Stimulated activated CD8-positive, alpha-beta memory T cell treated with anti-CD3 and anti-CD28 coated beads, Interleukin-12 subunit alpha, Interleukin-12 subunit beta, amount 100 ng/mL, for 24 hours (primary cell): ENCODE data around the gene IL12RB2.

Experiments used
- DNase-seq: peaks from one replicate; pipeline ENCODE4 v3.0.0-alpha.2; 2020; ENCODE audit errors: extremely low read depth

The IL12RB2 gene

GRCh38 chr1:67348586-67349252, 41.0 kb downstream of the IL12RB2 start:
- DNase-seq, result no peak

- DNase-seq, result no peak
Measured at GRCh38 chr1:67350783-67351182, 43.1 kb downstream of the IL12RB2 start.

DNA sequence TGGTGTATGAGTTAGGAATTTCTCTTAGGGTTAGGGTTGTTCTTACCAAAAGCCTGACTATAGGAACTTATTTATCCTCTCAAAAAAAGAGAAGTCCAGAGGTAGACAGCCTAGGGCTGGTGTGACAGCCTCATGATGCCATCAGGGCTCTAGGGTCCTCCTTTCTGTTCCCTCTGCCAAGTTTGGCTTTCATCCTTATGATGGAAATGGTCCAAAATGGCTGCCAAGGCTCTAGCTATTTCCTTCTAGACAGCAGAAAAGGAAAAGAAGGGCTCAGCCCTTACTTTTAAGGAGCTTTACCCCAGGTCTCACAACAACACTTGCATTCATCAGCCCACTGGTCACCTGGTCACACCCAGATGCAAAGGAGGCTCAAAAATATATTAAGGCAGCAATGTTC, 44.5 kb downstream of the IL12RB2 start:
- no peak for DNase-seq

GRCh38 chr1:67355745-67356424, 48.2 kb downstream of the IL12RB2 start:
- DNase-seq, result no peak

DNA sequence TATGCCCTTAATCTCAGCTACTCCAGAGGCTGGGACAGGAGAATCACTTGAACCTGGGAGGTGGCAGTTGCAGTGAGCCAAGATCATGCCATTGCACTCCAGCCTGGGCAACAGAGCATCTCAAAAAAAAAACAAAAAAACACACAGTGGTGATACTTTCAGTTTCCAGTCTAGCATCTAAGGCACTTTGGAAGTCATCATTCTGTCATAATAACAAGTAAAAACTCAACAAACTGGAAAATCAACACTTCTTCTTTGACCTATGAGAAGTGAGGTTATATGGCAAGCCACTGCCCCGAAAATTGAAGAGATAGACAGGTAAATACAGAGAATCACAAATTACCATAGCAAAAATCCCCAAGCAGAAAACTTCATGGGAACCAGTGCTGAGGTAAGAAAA, 51.9 kb downstream of the IL12RB2 start:
- no peak for DNase-seq

DNA sequence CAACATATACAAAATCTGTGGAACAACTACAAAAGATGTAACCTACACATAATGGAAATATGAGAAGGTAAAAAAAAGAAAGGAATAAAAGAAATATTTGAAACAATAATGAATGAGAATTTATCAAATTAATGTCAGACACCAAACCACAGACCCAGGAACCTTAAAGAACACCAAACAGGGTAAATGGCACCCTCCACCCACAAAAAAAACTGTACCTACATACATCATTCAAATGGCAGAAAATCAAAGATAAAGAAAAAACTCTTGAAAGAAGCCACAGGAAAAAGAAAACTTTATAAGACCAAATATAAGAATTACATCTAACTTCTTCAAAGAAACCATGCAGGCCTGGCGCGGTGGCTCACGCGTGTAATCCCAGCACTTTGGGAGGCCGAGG, 54.0 kb downstream of the IL12RB2 start:
- DNase-seq, result no peak

GRCh38 chr1:67367370-67368045, 59.8 kb downstream of the IL12RB2 start:
- DNase-seq, result no peak

- no peak for DNase-seq
Measured at GRCh38 chr1:67368046-67368514, 60.4 kb downstream of the IL12RB2 start.

GRCh38 chr1:67371043-67371442, 63.4 kb downstream of the IL12RB2 start:
- DNase-seq, result no peak

- no peak for DNase-seq
Measured at GRCh38 chr1:67371681-67372080, 64.0 kb downstream of the IL12RB2 start.

GRCh38 chr1:67372136-67372535, 64.5 kb downstream of the IL12RB2 start:
- no peak for DNase-seq

DNA sequence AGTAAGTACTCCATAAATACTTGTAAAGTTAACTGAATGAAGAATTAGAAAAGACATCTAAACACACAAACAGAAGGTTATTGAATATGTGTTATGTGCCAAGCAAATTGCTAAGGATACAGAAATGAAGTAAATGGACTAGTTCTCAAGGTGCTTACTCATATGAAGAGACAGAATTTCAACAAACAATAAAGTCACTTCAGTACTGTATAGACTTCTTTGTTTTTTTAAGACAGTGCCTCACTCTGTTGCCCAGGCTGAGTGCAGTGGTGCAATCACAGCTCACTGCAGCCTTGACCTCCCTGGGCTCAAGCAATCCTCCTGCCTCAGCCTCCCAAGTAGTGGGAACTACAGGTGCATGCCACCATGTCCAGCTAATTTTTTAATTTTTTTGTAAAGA, 65.2 kb downstream of the IL12RB2 start:
- DNase-seq, result no peak

- DNase-seq, result no peak
Measured at GRCh38 chr1:67376381-67376780, 68.7 kb downstream of the IL12RB2 start.

- DNase-seq, result no peak
Measured at GRCh38 chr1:67377253-67377652, 69.6 kb downstream of the IL12RB2 start.

DNA sequence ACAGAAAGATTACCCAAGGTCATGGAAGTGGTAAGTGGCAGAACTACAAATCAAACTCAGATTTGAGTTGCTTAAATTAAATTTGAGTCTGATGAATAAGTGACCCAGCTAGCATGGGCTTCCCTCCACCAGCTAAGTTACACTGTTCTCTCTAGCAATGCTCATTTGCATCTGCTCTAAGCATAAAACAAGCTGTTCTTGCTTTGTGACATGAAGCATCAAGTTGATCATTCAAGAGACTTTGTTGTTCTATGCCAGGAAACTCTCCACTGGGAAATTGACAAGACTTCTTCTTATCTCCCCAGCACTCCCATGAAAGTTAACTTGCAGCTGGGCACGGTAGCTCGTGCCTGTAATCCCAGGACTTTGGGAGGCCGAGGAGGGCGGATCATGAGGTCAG, 73.5 kb downstream of the IL12RB2 start:
- DNase-seq, result no peak

- DNase-seq, result no peak
Measured at GRCh38 chr1:67382292-67382691, 74.6 kb downstream of the IL12RB2 start.

- no peak for DNase-seq
Measured at GRCh38 chr1:67383999-67384638, 76.4 kb downstream of the IL12RB2 start.

DNA sequence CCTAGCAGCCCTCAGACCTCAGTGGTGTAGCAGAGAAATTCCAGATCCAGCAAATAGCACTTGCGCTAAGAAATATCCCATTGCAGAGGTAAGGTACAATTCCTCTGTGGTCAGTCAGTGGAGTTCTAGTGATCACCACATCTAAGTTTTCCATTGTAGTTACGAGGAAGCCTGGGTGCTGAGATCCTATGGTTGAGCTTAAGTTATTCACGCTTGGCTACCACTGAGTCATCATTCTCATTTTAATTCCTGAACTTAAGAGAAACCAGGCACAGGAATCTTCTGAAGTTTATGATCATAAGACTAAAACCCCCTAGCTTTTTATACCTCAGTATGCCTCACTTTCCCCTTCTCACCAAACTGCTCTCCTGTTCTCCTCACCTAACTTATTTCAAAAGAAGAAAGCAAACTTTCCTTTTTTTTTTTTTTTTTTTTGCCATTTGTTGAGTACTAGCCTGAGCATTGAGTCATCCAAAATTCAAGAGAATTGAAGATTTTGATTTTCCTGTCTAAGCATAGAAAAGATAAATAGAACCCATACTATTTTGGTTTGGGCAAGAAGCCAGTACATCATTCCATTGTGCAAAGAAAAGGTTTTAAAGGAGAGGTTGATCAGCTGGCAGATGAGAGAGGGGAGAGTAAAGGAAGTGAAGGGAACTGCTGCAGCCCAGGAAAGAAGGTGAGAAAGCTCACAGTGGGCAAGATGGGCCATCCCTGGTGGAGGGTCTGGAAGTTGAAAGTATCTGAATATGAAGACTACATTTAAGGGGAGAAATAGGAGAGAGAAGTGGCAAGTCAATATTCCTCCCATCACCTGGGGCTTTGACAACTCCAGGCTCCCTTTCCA, 82.6 kb downstream of the IL12RB2 start:
- no peak for DNase-seq

DNA sequence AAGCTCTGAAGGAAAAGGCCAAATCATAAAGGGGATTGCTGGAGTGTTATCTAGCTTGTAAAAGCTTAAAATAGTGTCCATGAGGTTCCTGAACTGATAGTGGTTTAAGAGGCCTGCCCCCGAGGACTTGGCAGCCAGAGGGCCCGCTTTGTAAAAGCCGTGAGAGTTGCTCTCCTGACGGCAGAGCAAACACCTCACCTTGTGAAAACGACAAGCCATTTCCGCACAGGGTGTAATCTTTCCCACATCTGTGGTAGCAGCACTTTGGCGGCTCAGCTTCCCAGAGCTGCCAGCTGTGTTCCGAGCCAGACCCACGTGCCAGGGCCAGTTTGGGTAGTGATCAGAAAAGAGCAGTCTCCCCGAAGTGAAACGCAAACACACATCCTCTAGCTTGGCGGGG, 85.6 kb downstream of the IL12RB2 start:
- no peak for DNase-seq

- DNase-seq, result no peak
Measured at GRCh38 chr1:67393737-67394136, 86.1 kb downstream of the IL12RB2 start.

GRCh38 chr1:67394548-67394947, 86.9 kb downstream of the IL12RB2 start:
- DNase-seq, result no peak
